Natural killer cell (primary cell): Measurements from ENCODE around the gene ZNF507. TPM values are rescaled to one million over a fixed set of nuclear protein-coding genes. Genes with fewer than 3 reads are reported as not detected.
A peak's percentile ranks its signal among the peaks of the same experiment; 100 is the strongest.

Experiments used
- ATAC-seq, 3 donors: fragments of 150-1000 bp in 2 of 3; fragments of 200-7000 bp in 1 of 3; cut with Tn5 transposase; 1 replicate in 1 of 3; 2 replicates in 2 of 3; pipeline ENCODE4 v1.10.0; 2021; ENCODE audit warnings: mild to moderate bottlenecking in 2 of 3, moderate library complexity in 2 of 3
- DNase-seq, 2 donors: peaks; one replicate each; pipeline versions ENCODE4 v3.0.0 to v3.0.0-alpha.2; 2013 to 2021; ENCODE audit warnings: mixed read lengths in 1 of 2
- H3K27ac ChIP-seq: one replicate; pipeline ENCODE4 v1.5.1; 2013; ENCODE audit warnings: mild to moderate bottlenecking, low read length
- H3K27me3 ChIP-seq: one replicate; pipeline ENCODE4 v1.6.1; 2013; ENCODE audit warnings: low read length; ENCODE audit not compliant: control insufficient read depth, insufficient read depth
- H3K36me3 ChIP-seq: one replicate; pipeline ENCODE4 v1.6.1; 2013; ENCODE audit warnings: low read length; ENCODE audit not compliant: control insufficient read depth, insufficient read depth
- H3K4me1 ChIP-seq: one replicate; pipeline ENCODE4 v1.6.1; 2013; ENCODE audit warnings: low read length; ENCODE audit not compliant: control insufficient read depth, insufficient read depth
- H3K4me3 ChIP-seq: one replicate; pipeline ENCODE4 v1.5.1; 2013; ENCODE audit warnings: low read length
- H3K9me3 ChIP-seq: one replicate; pipeline ENCODE4 v1.6.1; 2013; ENCODE audit warnings: low read length; ENCODE audit not compliant: control insufficient read depth, insufficient read depth
- H3K27ac Mint-ChIP-seq, 2 donors: one replicate each; pipeline ENCODE4 v1.8.0; 2022; ENCODE audit warnings: mild to moderate bottlenecking in 2 of 2, mixed read lengths in 2 of 2, moderate library complexity in 1 of 2
- H3K27me3 Mint-ChIP-seq, 2 donors: one replicate each; pipeline ENCODE4 v1.8.0; 2022; ENCODE audit warnings: low read depth in 2 of 2, mixed read lengths in 2 of 2
- H3K36me3 Mint-ChIP-seq: one replicate; pipeline ENCODE4 v1.8.0; 2022; ENCODE audit warnings: mixed read lengths
- H3K4me1 Mint-ChIP-seq, 2 donors: one replicate each; pipeline ENCODE4 v1.8.0; 2022; ENCODE audit warnings: mixed read lengths in 2 of 2
- H3K4me3 Mint-ChIP-seq: one replicate; pipeline ENCODE4 v1.8.0; 2022; ENCODE audit warnings: mild to moderate bottlenecking, moderate library complexity, mixed read lengths
- H3K9me3 Mint-ChIP-seq, 2 donors: one replicate each; pipeline ENCODE4 v1.8.0; 2022; ENCODE audit warnings: mixed read lengths in 2 of 2
- CTCF ChIP-seq: fragments of 200-600 bp; IDR thresholded peaks from one replicate; pipeline ENCODE4 v1.8.0; 2022; ENCODE audit warnings: antibody characterized with exemption
- WGBS: methylation state at CpG from one replicate; pipeline ENCODE4 v1.1.7; 2013; ENCODE audit warnings: missing lambda C conversion rate; ENCODE audit not compliant: insufficient coverage; 5-methylcytosine and 5-hydroxymethylcytosine counted together
- intact Hi-C: fragments of 100-400 bp; cut with micrococcal nuclease; formaldehyde crosslinking; loops from one replicate; pipeline ENCODE4 v1.14.2; 2022
- total RNA-seq, 4 donors: library from RNA; stranded (reverse); fragments of 120-200 nt in 1 of 4; gene quantifications; one replicate each; pipeline versions ENCODE4 v1.2.3 to v1.2.4, GENCODE V29; 2013 to 2022

Gene ZNF507
- total RNA-seq, 3 donors from 2014 or later (not counting 1 experiment from before 2014, with no cell fraction given): 27.9 to 34.6 (median 29.1) TPM

- H3K27me3 Mint-ChIP-seq: no peaks in the 10 kb centered on the region
- no peaks in the 10 kb centered on the region for H3K9me3 Mint-ChIP-seq
- Histone ChIP-seq H3K36me3 (peaks cover 72% of the 10 kb centered on the region), H3K27ac (no peak overlapping the region), H3K9me3 (no peaks in the 10 kb centered on the region), H3K4me3 (no peak overlapping the region), H3K4me1 (peaks cover 4% of the 10 kb centered on the region), H3K27me3 (no peaks in the 10 kb centered on the region)
- DNase-seq: no peak
- intact Hi-C loops: no loop called here
- WGBS: 96% methylated on average over 6 of the region's 9 CpGs
- no peak for ATAC-seq
- H3K36me3 Mint-ChIP-seq: peaks cover 13% of the 10 kb centered on the region
- H3K27ac Mint-ChIP-seq: no peak overlapping the region
- no peak for TF ChIP-seq CTCF
- H3K4me1 Mint-ChIP-seq: peaks cover 34 to 45% of the 10 kb centered on the region in 2 donors
- H3K4me3 Mint-ChIP-seq: no peak overlapping the region
Measured at GRCh38 chr19:32359581-32359980, 14.2 kb downstream of the ZNF507 start.

GRCh38 chr19:32361574-32362317, 16.3 kb downstream of the ZNF507 start:
- no peaks in the 10 kb centered on the region for H3K27me3 ChIP-seq
- H3K9me3 ChIP-seq: no peaks in the 10 kb centered on the region
- WGBS: 94% methylated on average over 9 of the region's 9 CpGs
- Mint-ChIP-seq H3K27ac (peak overlapping the region in 1 of 2 donors; percentile 52), H3K4me1 (peaks cover 42 to 53% of the 10 kb centered on the region in 2 donors), H3K4me3 (no peak overlapping the region), H3K27me3 (no peaks in the 10 kb centered on the region), H3K9me3 (no peaks in the 10 kb centered on the region), H3K36me3 (peaks cover 15% of the 10 kb centered on the region)
- intact Hi-C loops: no loop called here
- no peak overlapping the region for H3K4me3 ChIP-seq
- no peak for DNase-seq
- TF ChIP-seq CTCF: no peak
- no peaks in the 10 kb centered on the region for H3K4me1 ChIP-seq
- no peak for ATAC-seq
- no peak overlapping the region for H3K27ac ChIP-seq
- H3K36me3 ChIP-seq: peaks cover 61% of the 10 kb centered on the region

- Mint-ChIP-seq H3K4me1 (peaks cover 47 to 57% of the 10 kb centered on the region in 2 donors), H3K36me3 (peaks cover 15% of the 10 kb centered on the region), H3K4me3 (no peak overlapping the region), H3K27me3 (no peaks in the 10 kb centered on the region), H3K27ac (no peak overlapping the region), H3K9me3 (no peaks in the 10 kb centered on the region)
- no peak for ATAC-seq
- no peaks in the 10 kb centered on the region for H3K27me3 ChIP-seq
- H3K36me3 ChIP-seq: peaks cover 61% of the 10 kb centered on the region
- intact Hi-C loops: no loop called here
- DNase-seq: no peak
- no peak for TF ChIP-seq CTCF
- no peak overlapping the region for H3K4me3 ChIP-seq
- no peaks in the 10 kb centered on the region for H3K4me1 ChIP-seq
- 94% methylated on average over 5 of the region's 5 CpGs for WGBS
- H3K9me3 ChIP-seq: no peaks in the 10 kb centered on the region
- H3K27ac ChIP-seq: no peak overlapping the region
Measured at GRCh38 chr19:32362318-32362691, 16.9 kb downstream of the ZNF507 start.

- peaks cover 15% of the 10 kb centered on the region for H3K36me3 Mint-ChIP-seq
Measured at GRCh38 chr19:32363175-32363574, 17.8 kb downstream of the ZNF507 start.

More at GRCh38 chr19:32363175-32363574, 17.8 kb downstream of the ZNF507 start:
- intact Hi-C loops: no loop called here
- no peaks in the 10 kb centered on the region for H3K27me3 ChIP-seq
- Mint-ChIP-seq H3K27ac (peak overlapping the region in 1 of 2 donors; percentile 5), H3K27me3 (no peaks in the 10 kb centered on the region), H3K9me3 (no peaks in the 10 kb centered on the region), H3K4me3 (no peak overlapping the region), H3K4me1 (peaks cover 56 to 64% of the 10 kb centered on the region in 2 donors)
- no peak for ATAC-seq
- no peaks in the 10 kb centered on the region for H3K4me1 ChIP-seq
- peaks cover 56% of the 10 kb centered on the region for H3K36me3 ChIP-seq
- H3K27ac ChIP-seq: no peak overlapping the region
- WGBS: 85% methylated on average over 3 of the region's 3 CpGs
- H3K4me3 ChIP-seq: no peak overlapping the region
- TF ChIP-seq CTCF: no peak
- no peak for DNase-seq
- no peaks in the 10 kb centered on the region for H3K9me3 ChIP-seq
